Neuronal stem cell (in vitro differentiated cells): ENCODE data around the gene AOX1.
"Not testable (repeated sequence)": the region's sequence is repeated elsewhere in the genome, so short reads cannot be mapped to it uniquely, and the experiment has no call there.

Experiments
- DNase-seq: peaks from one replicate; pipeline ENCODE4 v3.0.0-alpha.2; 2013; ENCODE audit warnings: low spot score
- H2AFZ ChIP-seq: one replicate; pipeline ENCODE4 v1.6.1; 2013; ENCODE audit warnings: mild to moderate bottlenecking, low read length, inconsistent platforms
- H2AK5ac ChIP-seq: 2 replicates; pipeline ENCODE4 v1.6.1; 2013; ENCODE audit warnings: low read depth, mild to moderate bottlenecking, inconsistent platforms, low read length, moderate library complexity, mixed read lengths
- H2BK120ac ChIP-seq: 2 replicates; pipeline ENCODE4 v1.6.1; 2013; ENCODE audit warnings: low read depth, mild to moderate bottlenecking, inconsistent platforms, low read length, moderate library complexity, mixed read lengths
- H2BK12ac ChIP-seq: one replicate; pipeline ENCODE4 v1.6.1; 2013; ENCODE audit warnings: low read length, inconsistent platforms
- H2BK15ac ChIP-seq: 2 replicates; pipeline ENCODE4 v1.6.1; 2013; ENCODE audit warnings: mild to moderate bottlenecking, low read length, inconsistent platforms, mixed read lengths
- H2BK5ac ChIP-seq: one replicate; pipeline ENCODE4 v1.6.1; 2013; ENCODE audit warnings: inconsistent platforms, mild to moderate bottlenecking, low read length, moderate library complexity
- H3K14ac ChIP-seq: one replicate; pipeline ENCODE4 v1.6.1; 2013; ENCODE audit warnings: low read length, inconsistent platforms
- H3K18ac ChIP-seq: 2 replicates; pipeline ENCODE4 v1.6.1; 2013; ENCODE audit warnings: low read length, inconsistent platforms
- H3K23ac ChIP-seq: 2 replicates; pipeline ENCODE4 v1.6.1; 2013; ENCODE audit warnings: low read depth, mild to moderate bottlenecking, mixed read lengths, low read length, inconsistent platforms; ENCODE audit not compliant: poor library complexity
- H3K27ac ChIP-seq: replicated peaks from 3 replicates; pipeline ENCODE4 v1.5.1; 2013; ENCODE audit warnings: low read length, inconsistent platforms
- H3K27me3 ChIP-seq, 3 experiments: 2 replicates each; pipeline ENCODE4 v1.6.1; 2013; ENCODE audit warnings: low read length in 3 of 3, mild to moderate bottlenecking in 2 of 3, inconsistent platforms in 1 of 3, low read depth in 1 of 3, mixed read lengths in 1 of 3, moderate library complexity in 1 of 3; ENCODE audit not compliant: control insufficient read depth in 3 of 3, insufficient read depth in 3 of 3
- H3K36me3 ChIP-seq, 2 donors: replicated peaks in 1 of 2; 2 replicates each; pipeline ENCODE4 v1.6.1; 2013; ENCODE audit warnings: low read length in 2 of 2; ENCODE audit not compliant: control insufficient read depth in 2 of 2, insufficient read depth in 2 of 2
- H3K4ac ChIP-seq: 2 replicates; pipeline ENCODE4 v1.6.1; 2013; ENCODE audit warnings: inconsistent platforms, mild to moderate bottlenecking, low read length, moderate library complexity
- H3K4me1 ChIP-seq, 2 donors: 1 replicate in 1 of 2; 2 replicates in 1 of 2; pipeline ENCODE4 v1.6.1; 2013; ENCODE audit warnings: low read length in 2 of 2, low read depth in 1 of 2; ENCODE audit not compliant: control insufficient read depth in 2 of 2, insufficient read depth in 1 of 2
- H3K4me2 ChIP-seq: one replicate; pipeline ENCODE4 v1.6.1; 2013; ENCODE audit warnings: mild to moderate bottlenecking, low read length, inconsistent platforms; ENCODE audit not compliant: insufficient read depth, poor library complexity, severe bottlenecking
- H3K4me3 ChIP-seq, 2 donors: 2 replicates each; pipeline ENCODE4 v1.5.1; 2013; ENCODE audit warnings: low read length in 2 of 2, mild to moderate bottlenecking in 2 of 2, inconsistent platforms in 1 of 2, moderate library complexity in 1 of 2
- H3K79me1 ChIP-seq: one replicate; pipeline ENCODE4 v1.6.1; 2013; ENCODE audit warnings: low read depth, mild to moderate bottlenecking, inconsistent platforms, low read length, moderate library complexity
- H3K9ac ChIP-seq: one replicate; pipeline ENCODE4 v1.6.1; 2013; ENCODE audit warnings: mild to moderate bottlenecking, low read depth, low read length, inconsistent platforms; ENCODE audit not compliant: poor library complexity
- H3K9me3 ChIP-seq, 2 donors: replicated peaks in 1 of 2; 2 replicates each; pipeline versions ENCODE3 to v1.6.1; 2013; ENCODE audit warnings: low read length in 2 of 2, mild to moderate bottlenecking in 2 of 2, inconsistent platforms in 1 of 2, low read depth in 1 of 2, mixed read lengths in 1 of 2, moderate library complexity in 1 of 2; ENCODE audit not compliant: control insufficient read depth in 2 of 2, insufficient read depth in 1 of 2
- H4K8ac ChIP-seq: one replicate; pipeline ENCODE4 v1.6.1; 2013; ENCODE audit warnings: low read depth, mild to moderate bottlenecking, inconsistent platforms, low read length, moderate library complexity
- H4K91ac ChIP-seq: one replicate; pipeline ENCODE4 v1.6.1; 2013; ENCODE audit warnings: low read length, low read depth, mild to moderate bottlenecking, inconsistent platforms; ENCODE audit not compliant: poor library complexity
- WGBS, 2 donors: extraction: QIAGEN DNeasy Blood & Tissue Kit; methylation state at CpG; one replicate each; pipeline ENCODE4 v1.1.7; 2013; ENCODE audit warnings: missing lambda C conversion rate in 2 of 2, mixed read lengths in 1 of 2; ENCODE audit not compliant: insufficient read length in 2 of 2, insufficient replicate concordance in 1 of 2; ENCODE audit errors: extremely low coverage in 2 of 2; 5-methylcytosine and 5-hydroxymethylcytosine counted together

The AOX1 gene

GRCh38 chr2:200625282-200625681, 39.5 kb downstream of the AOX1 start:
- Histone ChIP-seq H3K36me3 (no peaks in the 10 kb centered on the region), H2BK120ac (no peak overlapping the region), H3K4me2 (no peak overlapping the region), H3K4me3 (no peak overlapping the region), H3K23ac (no peak overlapping the region), H4K8ac (no peak overlapping the region), H3K79me1 (no peaks in the 10 kb centered on the region), H3K27ac (no peak overlapping the region), H3K18ac (no peak overlapping the region), H2BK5ac (no peak overlapping the region), H2BK12ac (no peak overlapping the region), H3K14ac (no peak overlapping the region), H3K27me3 (peaks cover 0 to 13% (median 0%) of the 10 kb centered on the region in 3 experiments), H4K91ac (no peak overlapping the region), H2BK15ac (no peak overlapping the region), H3K9me3 (no peaks in the 10 kb centered on the region), H3K4ac (no peak overlapping the region), H3K9ac (no peak overlapping the region), H3K4me1 (peaks cover 0 to 4% of the 10 kb centered on the region in 2 donors), H2AK5ac (no peak overlapping the region), H2AFZ (no peak overlapping the region)
- WGBS, 2 donors: no CpG with 5 or more reads among the region's 2 CpGs
- DNase-seq: no peak

DNA sequence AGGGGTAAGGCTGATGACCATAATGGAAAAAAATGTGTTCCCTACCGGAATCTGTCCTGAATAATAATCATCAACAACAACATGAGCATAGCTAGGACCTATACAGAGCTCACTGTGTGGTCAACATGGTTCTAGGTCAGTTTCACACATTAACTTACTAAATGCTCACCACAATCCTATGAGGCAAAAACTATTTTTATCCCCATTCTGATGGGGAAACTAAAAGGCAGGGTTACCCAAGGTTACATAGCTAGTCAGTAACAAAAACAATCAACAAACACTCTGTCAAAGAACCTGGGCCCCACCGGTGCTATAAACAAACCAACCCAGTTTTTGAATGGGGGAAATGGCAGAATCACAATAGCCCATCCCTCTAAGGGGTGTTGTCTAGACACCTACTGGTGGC, 40.1 kb downstream of the AOX1 start:
- Histone ChIP-seq H3K4ac (no peak overlapping the region), H2BK15ac (no peak overlapping the region), H3K9ac (no peak overlapping the region), H3K36me3 (no peaks in the 10 kb centered on the region), H3K18ac (no peak overlapping the region), H3K4me2 (no peak overlapping the region), H4K8ac (no peak overlapping the region), H3K27me3 (peaks cover 0 to 13% (median 0%) of the 10 kb centered on the region in 3 experiments), H4K91ac (no peak overlapping the region), H3K4me1 (peaks cover 0 to 4% of the 10 kb centered on the region in 2 donors), H3K9me3 (no peaks in the 10 kb centered on the region), H3K4me3 (no peak overlapping the region), H3K23ac (no peak overlapping the region), H2AFZ (no peak overlapping the region), H2BK120ac (no peak overlapping the region), H3K27ac (no peak overlapping the region), H3K14ac (no peak overlapping the region), H2BK12ac (no peak overlapping the region), H2AK5ac (no peak overlapping the region), H3K79me1 (no peaks in the 10 kb centered on the region), H2BK5ac (no peak overlapping the region)
- WGBS, 2 donors: no CpG with 5 or more reads among the region's 2 CpGs
- no peak for DNase-seq

GRCh38 chr2:200627110-200627770, 41.4 kb downstream of the AOX1 start:
- H2AK5ac ChIP-seq: no peak overlapping the region
- H3K23ac ChIP-seq: no peak overlapping the region
- H3K27me3 ChIP-seq: peaks cover 0 to 13% (median 0%) of the 10 kb centered on the region in 3 experiments
- no peak for DNase-seq
- H3K4ac ChIP-seq: no peak overlapping the region
- no CpG with 5 or more reads among the region's 4 CpGs for WGBS, 2 donors
- no peak overlapping the region for H4K91ac ChIP-seq
- H3K9me3 ChIP-seq: no peaks in the 10 kb centered on the region
- H3K14ac ChIP-seq: no peak overlapping the region
- H2BK12ac ChIP-seq: no peak overlapping the region
- no peak overlapping the region for H3K4me2 ChIP-seq
- no peak overlapping the region for H3K18ac ChIP-seq
- peaks cover 0 to 5% of the 10 kb centered on the region in 2 donors for H3K4me1 ChIP-seq
- H3K27ac ChIP-seq: no peak overlapping the region
- no peak overlapping the region for H2BK5ac ChIP-seq
- H2BK15ac ChIP-seq: no peak overlapping the region
- no peak overlapping the region for H2AFZ ChIP-seq
- H3K9ac ChIP-seq: no peak overlapping the region
- H3K36me3 ChIP-seq: no peaks in the 10 kb centered on the region
- no peak overlapping the region for H2BK120ac ChIP-seq
- H3K79me1 ChIP-seq: no peaks in the 10 kb centered on the region
- no peak overlapping the region for H3K4me3 ChIP-seq
- no peak overlapping the region for H4K8ac ChIP-seq

- H2AFZ ChIP-seq, H2BK120ac ChIP-seq, H4K91ac ChIP-seq, H3K4ac ChIP-seq, H3K4me2 ChIP-seq, H2BK5ac ChIP-seq, H2AK5ac ChIP-seq, H3K9me3 ChIP-seq, H3K4me3 ChIP-seq, H3K4me1 ChIP-seq, DNase-seq, H2BK15ac ChIP-seq, H3K79me1 ChIP-seq, H3K9ac ChIP-seq, H3K18ac ChIP-seq, H3K23ac ChIP-seq, H3K27ac ChIP-seq, H2BK12ac ChIP-seq, H3K14ac ChIP-seq, H4K8ac ChIP-seq, H3K36me3 ChIP-seq: not testable (repeated sequence)
- peaks cover 0 to 13% (median 0%) of the 10 kb centered on the region in 3 experiments for H3K27me3 ChIP-seq
- WGBS, 2 donors: no CpG with 5 or more reads among the region's 4 CpGs
Measured at GRCh38 chr2:200628461-200628860, 42.6 kb downstream of the AOX1 start.
